ENCODE data around the gene MVK. TPM values are rescaled to one million over a fixed set of nuclear protein-coding genes. Genes with fewer than 3 reads are reported as not detected.

The MVK gene
- total RNA-seq, 2 donors from 2014 or later: 12.8 to 22.6 TPM

- H3K9me3 Mint-ChIP-seq: no peaks in the 10 kb centered on the region
- H3K4me1 Mint-ChIP-seq: peaks cover 5% of the 10 kb centered on the region
- 82 to 88% methylated on average over 5 to 11 of the region's 11 CpGs for WGBS, 2 experiments (ENCODE audit: insufficient coverage in 1 of 2, insufficient read length in 1 of 2)
- H3K27me3 Mint-ChIP-seq (ENCODE audit: insufficient read depth): no peaks in the 10 kb centered on the region
- H3K27me3 ChIP-seq (ENCODE audit: control insufficient read depth, insufficient read depth, low read length, poor library complexity, severe bottlenecking): no peaks in the 10 kb centered on the region
- no peaks in the 10 kb centered on the region for H3K9me3 ChIP-seq (ENCODE audit: control insufficient read depth, low read length)
- no peak overlapping the region for H3K9ac ChIP-seq (ENCODE audit: extremely low read depth, low read length, poor library complexity, severe bottlenecking)
- H3K36me3 Mint-ChIP-seq (ENCODE audit: low read depth): no peaks in the 10 kb centered on the region
- no peak overlapping the region for H3K27ac Mint-ChIP-seq
- H3K4me3 Mint-ChIP-seq: no peak overlapping the region
- TF ChIP-seq, protein P1, sequence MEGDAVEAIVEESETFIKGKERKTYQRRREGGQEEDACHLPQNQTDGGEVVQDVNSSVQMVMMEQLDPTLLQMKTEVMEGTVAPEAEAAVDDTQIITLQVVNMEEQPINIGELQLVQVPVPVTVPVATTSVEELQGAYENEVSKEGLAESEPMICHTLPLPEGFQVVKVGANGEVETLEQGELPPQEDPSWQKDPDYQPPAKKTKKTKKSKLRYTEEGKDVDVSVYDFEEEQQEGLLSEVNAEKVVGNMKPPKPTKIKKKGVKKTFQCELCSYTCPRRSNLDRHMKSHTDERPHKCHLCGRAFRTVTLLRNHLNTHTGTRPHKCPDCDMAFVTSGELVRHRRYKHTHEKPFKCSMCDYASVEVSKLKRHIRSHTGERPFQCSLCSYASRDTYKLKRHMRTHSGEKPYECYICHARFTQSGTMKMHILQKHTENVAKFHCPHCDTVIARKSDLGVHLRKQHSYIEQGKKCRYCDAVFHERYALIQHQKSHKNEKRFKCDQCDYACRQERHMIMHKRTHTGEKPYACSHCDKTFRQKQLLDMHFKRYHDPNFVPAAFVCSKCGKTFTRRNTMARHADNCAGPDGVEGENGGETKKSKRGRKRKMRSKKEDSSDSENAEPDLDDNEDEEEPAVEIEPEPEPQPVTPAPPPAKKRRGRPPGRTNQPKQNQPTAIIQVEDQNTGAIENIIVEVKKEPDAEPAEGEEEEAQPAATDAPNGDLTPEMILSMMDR (conservative IDR thresholded peaks at IDR 0.05): no peak
- no peak overlapping the region for H3K27ac ChIP-seq (ENCODE audit: low read depth, low read length)
- DNase-seq: no peak
- peaks cover 11% of the 10 kb centered on the region for H3K4me1 ChIP-seq (ENCODE audit: control insufficient read depth, insufficient read depth, low read length)
- H3K36me3 ChIP-seq (ENCODE audit: control insufficient read depth, insufficient read depth, low read length): no peaks in the 10 kb centered on the region
- no peak overlapping the region for H3K4me3 ChIP-seq (ENCODE audit: low read length)
Measured at GRCh38 chr12:109645708-109646107, 72.1 kb downstream of the MVK start.

Other genes with a start within 250 kb of the MVK start
- gene MYO1H, start 225.9 kb upstream of the MVK start, total RNA-seq: not detected
- gene KCTD10, start 96.5 kb upstream of the MVK start, total RNA-seq: 10 to 100 TPM; 50.9 to 53.5 TPM
- 10 to 100 TPM; 32.0 to 39.8 TPM for gene UBE3B, start 96.2 kb upstream of the MVK start, total RNA-seq
- gene MMAB, start 290 bp upstream of the MVK start, total RNA-seq: 10 to 100 TPM; 24.9 to 28.2 TPM
- gene FAM222A, start 140.0 kb downstream of the MVK start, total RNA-seq: 10 to 100 TPM; 21.6 to 24.4 TPM

Measured in endodermal cell (in vitro differentiated cells).